ENCODE data around the gene PHF21B.

The PHF21B gene

GRCh38 chr22:44990810-44991209, 19.0 kb downstream of the PHF21B start:
- Histone ChIP-seq H3K9ac (ENCODE audit: low read depth, low read length) (no peak overlapping the region), H3K9me3 (ENCODE audit: control insufficient read depth, insufficient read depth, low read length) (no peaks in the 10 kb centered on the region), H3K4me1 (ENCODE audit: insufficient read depth, low read length) (no peaks in the 10 kb centered on the region), H3K36me3 (ENCODE audit: insufficient read depth, low read length) (peaks cover 29% of the 10 kb centered on the region)

- no peaks in the 10 kb centered on the region for H3K9me3 ChIP-seq (ENCODE audit: control insufficient read depth, insufficient read depth, low read length)
- H3K4me1 ChIP-seq (ENCODE audit: insufficient read depth, low read length) = no peaks in the 10 kb centered on the region
- no peak overlapping the region for H3K9ac ChIP-seq (ENCODE audit: low read depth, low read length)
- H3K36me3 ChIP-seq (ENCODE audit: insufficient read depth, low read length) = peaks cover 33% of the 10 kb centered on the region
These were observed 19.5 kb downstream of the PHF21B start for GRCh38 chr22:44990328-44990727.

- Histone ChIP-seq H3K4me1 (ENCODE audit: insufficient read depth, low read length) (no peaks in the 10 kb centered on the region), H3K9ac (ENCODE audit: low read depth, low read length) (no peak overlapping the region), H3K36me3 (ENCODE audit: insufficient read depth, low read length) (peaks cover 43% of the 10 kb centered on the region), H3K9me3 (ENCODE audit: control insufficient read depth, insufficient read depth, low read length) (no peaks in the 10 kb centered on the region)
These were observed 21.1 kb downstream of the PHF21B start for GRCh38 chr22:44988671-44989070.

GRCh38 chr22:44986926-44987325, 22.9 kb downstream of the PHF21B start:
- Histone ChIP-seq H3K9ac (ENCODE audit: low read depth, low read length) (no peak overlapping the region), H3K9me3 (ENCODE audit: control insufficient read depth, insufficient read depth, low read length) (no peaks in the 10 kb centered on the region), H3K36me3 (ENCODE audit: insufficient read depth, low read length) (peaks cover 37% of the 10 kb centered on the region), H3K4me1 (ENCODE audit: insufficient read depth, low read length) (no peaks in the 10 kb centered on the region)

- H3K9me3 ChIP-seq (ENCODE audit: control insufficient read depth, insufficient read depth, low read length) = no peaks in the 10 kb centered on the region
- H3K36me3 ChIP-seq (ENCODE audit: insufficient read depth, low read length) = peaks cover 37% of the 10 kb centered on the region
- H3K9ac ChIP-seq (ENCODE audit: low read depth, low read length) = no peak overlapping the region
- H3K4me1 ChIP-seq (ENCODE audit: insufficient read depth, low read length) = no peaks in the 10 kb centered on the region
These were observed 23.8 kb downstream of the PHF21B start for GRCh38 chr22:44985906-44986527.

GRCh38 chr22:44983878-44984482, 25.8 kb downstream of the PHF21B start:
- peaks cover 37% of the 10 kb centered on the region for H3K36me3 ChIP-seq (ENCODE audit: insufficient read depth, low read length)

GRCh38 chr22:44982445-44982844, 27.4 kb downstream of the PHF21B start:
- Histone ChIP-seq H3K9me3 (ENCODE audit: control insufficient read depth, insufficient read depth, low read length) (no peaks in the 10 kb centered on the region), H3K9ac (ENCODE audit: low read depth, low read length) (no peak overlapping the region), H3K4me1 (ENCODE audit: insufficient read depth, low read length) (no peaks in the 10 kb centered on the region), H3K36me3 (ENCODE audit: insufficient read depth, low read length) (peaks cover 26% of the 10 kb centered on the region)

More at GRCh38 chr22:44983878-44984482, 25.8 kb downstream of the PHF21B start:
- no peak overlapping the region for H3K9ac ChIP-seq (ENCODE audit: low read depth, low read length)
- H3K9me3 ChIP-seq (ENCODE audit: control insufficient read depth, insufficient read depth, low read length) = no peaks in the 10 kb centered on the region
- no peaks in the 10 kb centered on the region for H3K4me1 ChIP-seq (ENCODE audit: insufficient read depth, low read length)

GRCh38 chr22:44981857-44982256, 27.9 kb downstream of the PHF21B start:
- Histone ChIP-seq H3K36me3 (ENCODE audit: insufficient read depth, low read length) (peaks cover 22% of the 10 kb centered on the region), H3K9me3 (ENCODE audit: control insufficient read depth, insufficient read depth, low read length) (no peaks in the 10 kb centered on the region), H3K9ac (ENCODE audit: low read depth, low read length) (no peak overlapping the region), H3K4me1 (ENCODE audit: insufficient read depth, low read length) (no peaks in the 10 kb centered on the region)

- no peaks in the 10 kb centered on the region for H3K36me3 ChIP-seq (ENCODE audit: insufficient read depth, low read length)
- H3K9me3 ChIP-seq (ENCODE audit: control insufficient read depth, insufficient read depth, low read length) = no peaks in the 10 kb centered on the region
- peaks cover 5% of the 10 kb centered on the region for H3K4me1 ChIP-seq (ENCODE audit: insufficient read depth, low read length)
- H3K9ac ChIP-seq (ENCODE audit: low read depth, low read length) = no peak overlapping the region
These were observed 30.7 kb downstream of the PHF21B start for GRCh38 chr22:44979154-44979553.

- Histone ChIP-seq H3K9ac (ENCODE audit: low read depth, low read length) (no peak overlapping the region), H3K36me3 (ENCODE audit: insufficient read depth, low read length) (peaks cover 3% of the 10 kb centered on the region; the same call in 1 of the 2 replicates)
These were observed 34.2 kb downstream of the PHF21B start for GRCh38 chr22:44975427-44976262.

GRCh38 chr22:44974454-44974853, 35.4 kb downstream of the PHF21B start:
- H3K9me3 ChIP-seq (ENCODE audit: control insufficient read depth, insufficient read depth, low read length) = no peaks in the 10 kb centered on the region
- peaks cover 25% of the 10 kb centered on the region for H3K4me1 ChIP-seq (ENCODE audit: insufficient read depth, low read length)
- H3K9ac ChIP-seq (ENCODE audit: low read depth, low read length) = no peak overlapping the region; the same call in 1 of the 2 replicates
- H3K36me3 ChIP-seq (ENCODE audit: insufficient read depth, low read length) = peaks cover 3% of the 10 kb centered on the region; the same call in 1 of the 2 replicates

More at GRCh38 chr22:44975427-44976262, 34.2 kb downstream of the PHF21B start:
- Histone ChIP-seq H3K9me3 (ENCODE audit: control insufficient read depth, insufficient read depth, low read length) (no peaks in the 10 kb centered on the region), H3K4me1 (ENCODE audit: insufficient read depth, low read length) (peaks cover 25% of the 10 kb centered on the region)

GRCh38 chr22:44973829-44974228, 36.0 kb downstream of the PHF21B start:
- H3K36me3 ChIP-seq (ENCODE audit: insufficient read depth, low read length) = peaks cover 3% of the 10 kb centered on the region; the same call in 1 of the 2 replicates
- H3K4me1 ChIP-seq (ENCODE audit: insufficient read depth, low read length) = peaks cover 25% of the 10 kb centered on the region
- H3K9ac ChIP-seq (ENCODE audit: low read depth, low read length) = no peak overlapping the region
- no peaks in the 10 kb centered on the region for H3K9me3 ChIP-seq (ENCODE audit: control insufficient read depth, insufficient read depth, low read length)

- no peak overlapping the region for H3K9ac ChIP-seq (ENCODE audit: low read depth, low read length)
- peaks cover 8% of the 10 kb centered on the region for H3K36me3 ChIP-seq (ENCODE audit: insufficient read depth, low read length)
- H3K9me3 ChIP-seq (ENCODE audit: control insufficient read depth, insufficient read depth, low read length) = no peaks in the 10 kb centered on the region
These were observed 37.3 kb downstream of the PHF21B start for GRCh38 chr22:44972363-44973083.

More at GRCh38 chr22:44972363-44973083, 37.3 kb downstream of the PHF21B start:
- H3K4me1 ChIP-seq (ENCODE audit: insufficient read depth, low read length) = peaks cover 25% of the 10 kb centered on the region

Data from ES-I3 (cell line).